HG03135 (cell line): Measurements from ENCODE around the gene MGAT5.
"Not testable (repeated sequence)": the region's sequence is repeated elsewhere in the genome, so short reads cannot be mapped to it uniquely, and the experiment has no call there.

Experiments used
- ATAC-seq: cut with Tn5 transposase; IDR thresholded peaks from one replicate; pipeline ENCODE4 v1.9.1; 2021; ENCODE audit warnings: mild to moderate bottlenecking, moderate library complexity; ENCODE audit not compliant: unreplicated experiment

MGAT5 gene

DNA sequence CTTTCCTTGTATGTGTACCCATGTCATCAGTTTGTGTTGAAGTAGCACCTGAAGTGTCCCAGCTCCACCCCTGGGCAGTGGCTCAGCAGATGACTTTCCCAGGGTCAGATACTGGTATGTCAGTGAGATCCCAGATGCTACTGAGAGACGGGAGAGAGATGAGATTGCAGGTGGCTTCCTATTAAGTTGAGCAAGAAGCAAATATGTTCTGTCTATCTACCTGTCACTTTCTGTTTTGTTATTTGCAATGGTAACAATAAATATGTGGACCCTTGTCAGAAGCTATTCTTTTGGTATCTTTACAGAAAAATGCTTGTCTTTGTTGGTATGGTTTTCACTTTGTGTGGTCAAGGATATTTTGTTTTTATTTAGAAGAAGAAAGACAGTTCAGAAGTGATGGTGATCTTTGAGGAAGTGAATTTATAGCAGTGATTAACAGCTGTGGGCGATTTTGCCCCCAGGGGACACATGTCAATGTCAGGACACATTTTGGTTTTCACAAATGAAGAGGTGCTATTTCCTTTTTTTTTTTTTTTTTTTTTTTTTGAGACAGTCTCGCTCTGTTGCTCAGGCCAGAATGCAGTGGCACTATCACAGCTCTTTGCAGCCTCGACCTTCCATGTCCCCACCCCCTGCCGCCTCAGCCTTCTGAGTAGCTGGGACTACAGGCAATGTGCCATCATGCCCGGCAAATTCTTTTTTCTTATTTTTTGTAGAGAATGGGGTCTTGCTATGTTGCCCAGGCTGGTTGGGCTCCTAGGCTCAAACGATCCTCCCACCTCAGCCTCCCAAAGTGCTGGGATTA lies 21.4 kb downstream of the MGAT5 start:
- peak; percentile 85 for ATAC-seq

DNA sequence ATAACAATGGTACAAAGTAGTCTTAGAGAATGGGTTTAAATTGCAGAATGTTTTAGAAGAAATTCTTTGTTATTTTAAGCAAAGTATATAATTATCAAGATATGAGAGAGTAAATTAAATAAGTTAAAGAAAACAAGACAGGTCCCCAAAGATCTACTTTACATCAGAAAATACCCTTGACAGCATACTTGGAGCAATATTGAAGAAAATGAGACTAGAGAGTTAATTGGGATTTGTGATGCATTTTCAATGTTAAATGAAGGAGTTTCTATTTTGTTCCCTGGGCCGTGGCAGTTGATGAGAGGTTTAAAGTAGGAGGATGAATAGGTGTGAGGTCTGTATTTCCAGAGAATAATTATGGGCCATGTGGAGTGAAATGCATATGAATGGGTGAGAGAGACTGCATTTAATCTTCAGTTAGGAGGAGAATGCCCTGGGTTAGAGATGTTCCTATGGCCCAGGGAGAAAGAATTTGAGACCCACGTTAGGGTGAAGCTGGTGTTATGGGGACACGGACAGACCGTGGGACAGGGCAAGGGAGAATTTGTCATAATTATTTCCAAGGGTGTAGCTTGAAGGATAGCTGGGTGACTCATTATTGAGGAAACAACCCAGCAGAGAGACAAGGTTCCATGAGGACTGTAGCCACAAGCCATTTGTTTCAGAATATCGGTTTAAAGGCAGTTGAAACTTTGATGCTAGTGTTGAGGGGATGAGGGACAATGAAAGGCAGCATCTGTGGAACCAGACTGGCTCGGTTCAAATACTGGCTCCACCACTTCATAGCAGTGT lies 22.7 kb downstream of the MGAT5 start:
- no peak for ATAC-seq

DNA sequence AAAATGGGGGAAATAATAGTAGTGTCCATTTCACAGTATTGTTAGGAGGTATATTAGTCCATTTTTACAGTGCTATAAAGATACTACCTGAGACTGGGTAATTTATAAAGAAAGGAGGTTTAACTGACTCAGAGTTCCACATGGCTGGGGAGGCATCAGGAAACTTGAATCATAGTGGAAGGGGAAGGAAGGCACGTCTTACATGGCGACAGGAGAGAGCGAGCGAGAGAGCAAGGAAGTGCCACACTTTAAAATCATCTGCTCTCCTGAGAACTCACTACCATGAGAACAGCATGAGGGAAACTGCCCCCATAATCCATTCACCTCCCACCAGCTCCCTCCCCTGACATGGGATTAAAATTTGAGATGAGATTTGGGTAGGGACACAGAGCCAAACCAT lies 23.4 kb downstream of the MGAT5 start:
- ATAC-seq: no peak

DNA sequence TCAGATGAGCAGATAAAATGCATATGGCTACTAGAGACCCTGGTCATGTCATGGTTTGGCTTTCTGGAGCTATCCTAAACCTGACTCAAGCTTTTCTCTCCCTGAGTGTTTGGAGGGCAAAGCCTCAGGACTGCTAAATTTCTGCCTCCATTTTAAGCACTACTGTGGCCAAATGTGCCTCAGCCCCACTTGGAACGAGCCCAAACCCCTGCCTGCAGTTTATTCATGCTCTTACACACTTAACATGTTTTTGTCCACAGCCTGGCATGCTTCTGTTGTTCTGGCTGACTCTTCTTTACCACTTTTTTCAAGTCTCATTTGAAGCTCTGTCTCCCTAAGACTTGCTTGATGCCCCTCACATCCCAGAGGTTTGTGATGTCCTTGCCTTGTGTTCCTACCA lies 24.7 kb downstream of the MGAT5 start:
- ATAC-seq: no peak

DNA sequence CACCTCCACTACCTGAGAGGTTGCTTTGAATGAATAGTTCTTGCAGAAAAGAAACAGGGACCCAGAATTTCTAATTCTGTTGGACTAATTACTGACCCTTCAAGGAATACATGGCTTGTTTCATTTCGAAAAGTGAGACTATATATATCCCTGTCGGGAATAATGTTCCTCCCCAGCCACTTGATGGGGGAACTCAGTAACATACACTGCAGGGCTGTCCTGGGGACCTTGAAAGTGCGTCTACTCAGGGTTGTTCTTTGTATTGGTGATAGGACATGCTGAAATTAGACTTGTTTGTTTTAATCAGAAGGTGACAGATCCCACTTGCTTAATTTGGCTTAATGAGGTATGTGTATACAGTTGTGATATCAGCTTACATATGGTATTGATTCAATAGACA lies 25.5 kb downstream of the MGAT5 start:
- ATAC-seq: no peak

DNA sequence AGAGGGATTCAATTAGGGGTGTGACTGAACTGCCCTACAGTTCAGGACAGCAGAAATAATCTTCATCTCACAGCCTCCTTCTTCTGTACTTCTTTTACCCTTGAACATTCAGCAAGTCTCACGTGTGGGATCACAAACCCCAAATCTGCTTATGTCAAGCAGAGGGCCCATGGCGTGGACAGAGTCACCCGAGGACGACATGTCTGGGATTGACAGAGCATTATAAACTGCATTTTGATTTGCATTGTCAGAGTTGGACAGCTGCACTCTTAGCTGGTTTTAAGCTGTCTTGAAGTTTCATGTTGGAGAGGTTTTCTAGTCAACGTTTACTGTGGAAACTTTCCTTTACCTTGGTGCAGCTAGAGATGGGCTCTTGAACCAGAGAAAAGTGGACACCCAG lies 26.4 kb downstream of the MGAT5 start:
- no peak for ATAC-seq

DNA sequence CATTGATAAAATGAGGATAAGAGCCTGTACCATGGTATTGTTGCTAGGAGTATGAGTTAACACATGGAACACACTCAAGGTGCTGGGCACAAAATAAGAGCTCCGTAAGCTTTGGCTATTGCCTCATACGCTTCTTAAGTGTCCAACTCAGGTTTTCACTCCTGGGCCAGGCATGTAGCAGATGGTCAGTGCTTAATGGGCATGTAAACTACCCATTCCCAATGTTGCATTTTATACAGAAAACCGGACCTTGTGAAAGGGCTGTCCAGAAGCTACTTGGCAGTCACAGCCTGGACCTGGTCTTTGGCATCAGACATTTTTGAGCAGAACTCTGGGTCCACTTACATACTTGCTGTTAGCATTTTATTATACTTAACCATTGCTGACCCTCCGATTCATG lies 26.9 kb downstream of the MGAT5 start:
- no peak for ATAC-seq

DNA sequence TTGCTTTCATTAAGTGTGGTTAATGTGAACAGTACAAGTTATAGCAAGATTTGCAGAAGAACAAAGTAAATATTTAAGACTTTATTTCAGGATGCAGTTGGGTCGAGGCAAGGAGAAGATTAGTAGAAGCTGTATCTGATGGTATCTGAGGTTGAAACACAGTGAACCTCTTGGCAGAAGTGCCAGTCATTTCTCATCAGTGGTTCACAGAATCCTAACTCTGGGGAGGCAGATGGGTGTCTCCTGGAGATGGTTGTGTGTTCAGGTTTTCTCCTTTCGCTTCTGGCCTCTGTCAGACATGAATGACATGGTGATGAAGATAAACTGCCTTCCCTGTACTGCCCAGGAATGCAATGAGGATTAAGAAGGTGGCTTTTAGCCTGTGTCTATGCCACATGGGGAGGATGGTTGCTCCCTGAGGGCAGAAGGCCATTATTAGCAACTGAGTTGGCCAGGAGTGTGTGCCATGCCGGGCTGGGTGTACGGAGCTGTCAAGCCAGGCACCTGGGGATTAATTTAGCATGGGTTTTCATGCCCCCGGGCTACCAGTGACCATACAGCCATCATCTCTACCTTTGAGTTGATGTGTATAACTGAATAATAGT lies 28.0 kb downstream of the MGAT5 start:
- no peak for ATAC-seq

DNA sequence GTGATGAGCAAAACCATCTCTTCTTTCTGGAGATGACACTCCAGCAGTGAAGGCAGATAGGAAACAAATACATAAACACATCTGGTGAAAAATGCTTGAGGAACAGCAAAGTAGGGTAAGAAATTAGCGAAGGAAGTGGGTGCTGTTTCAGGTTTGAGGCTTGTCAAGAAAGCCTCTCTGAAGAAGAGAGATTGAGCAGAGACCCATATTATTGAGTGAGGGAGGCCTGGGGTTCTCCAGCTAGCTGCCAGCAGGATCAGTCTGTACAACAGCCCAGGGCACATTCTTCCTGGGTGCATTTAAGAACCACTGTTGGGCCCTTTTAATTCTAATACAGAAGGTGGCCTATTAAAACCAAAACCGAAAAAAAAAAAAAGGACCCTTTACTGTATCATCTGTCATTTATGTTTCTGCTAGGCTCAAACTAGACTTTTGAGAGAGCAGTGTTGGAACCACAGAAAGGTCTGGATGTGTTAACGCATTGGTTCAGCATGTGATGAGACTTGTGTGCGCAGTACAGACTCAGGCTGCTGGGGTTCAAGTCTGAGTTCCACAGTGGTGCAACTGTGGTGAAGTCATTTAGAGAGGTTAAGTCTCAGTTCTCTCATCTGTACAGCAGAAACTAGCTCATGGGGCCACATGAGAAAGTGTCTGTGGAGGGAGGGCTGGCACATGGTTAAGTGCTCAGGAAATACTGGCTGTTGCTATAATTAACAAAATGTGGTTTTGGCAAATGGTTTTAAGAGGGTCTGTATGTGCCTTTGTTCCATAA lies 28.9 kb downstream of the MGAT5 start:
- ATAC-seq: peak; percentile 88

DNA sequence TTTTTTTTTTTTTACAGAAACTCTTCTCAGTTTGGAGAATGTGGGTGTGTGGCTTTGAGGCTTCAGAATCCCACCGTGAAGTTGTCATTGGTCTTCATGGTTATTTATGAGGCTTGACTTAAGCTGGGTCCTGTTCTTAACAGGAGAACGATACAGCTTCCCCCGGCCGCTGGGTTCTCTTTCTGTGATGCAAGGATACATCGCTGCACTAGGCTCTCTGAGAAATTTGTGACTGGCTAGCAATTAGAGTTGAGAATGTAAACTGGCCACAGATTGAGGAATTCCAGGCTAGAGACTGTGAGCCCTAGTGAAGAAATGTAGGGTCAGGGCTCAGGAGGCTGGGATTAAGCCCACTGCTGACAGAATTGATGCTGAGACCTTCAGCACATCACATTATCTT lies 29.8 kb downstream of the MGAT5 start:
- no peak for ATAC-seq

DNA sequence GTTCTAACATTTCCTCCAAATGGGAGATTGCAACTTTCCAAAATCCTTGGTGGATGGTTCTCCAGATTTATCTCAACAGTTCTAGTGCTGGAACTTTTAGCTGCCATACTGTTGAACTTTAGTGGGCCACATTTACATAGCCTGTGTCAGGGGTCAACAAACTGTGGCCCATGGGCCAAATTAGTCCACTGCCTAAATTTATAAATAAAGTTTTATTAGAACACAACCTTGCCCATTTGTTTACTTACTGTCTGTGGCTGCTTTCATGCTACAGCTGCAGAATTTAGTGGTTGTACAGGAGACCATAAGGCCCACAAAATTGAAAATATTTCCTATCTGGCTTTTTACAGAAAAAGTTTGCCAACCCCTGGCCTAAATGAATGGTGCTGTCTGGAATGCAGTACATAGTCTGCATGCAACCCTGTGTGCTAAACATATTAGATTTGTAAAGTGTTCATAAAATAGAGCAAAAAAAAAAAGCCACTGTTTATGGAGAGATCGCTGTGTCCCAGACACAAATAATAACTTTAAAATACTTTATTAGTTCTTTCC lies 30.3 kb downstream of the MGAT5 start:
- no peak for ATAC-seq

DNA sequence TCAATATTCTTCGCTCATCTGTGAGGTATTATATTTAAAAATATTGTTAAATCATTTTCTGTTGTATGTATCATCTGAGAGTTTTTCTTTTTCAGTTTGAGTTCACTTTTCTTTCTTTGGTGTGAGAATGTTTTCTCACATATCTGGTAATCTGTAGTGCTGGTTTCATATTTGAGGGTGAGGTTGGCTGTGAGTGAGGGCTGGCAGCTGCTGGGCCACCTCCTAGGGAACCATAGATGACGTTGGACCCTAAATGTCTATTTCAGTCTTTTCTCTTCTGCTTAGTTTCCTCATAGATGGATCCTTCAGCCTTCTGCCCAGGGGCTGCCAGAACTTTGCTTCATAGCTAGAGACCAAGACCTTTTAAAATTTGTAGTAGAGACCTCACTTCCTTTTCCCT lies 33.5 kb downstream of the MGAT5 start:
- ATAC-seq: peak; percentile 39

DNA sequence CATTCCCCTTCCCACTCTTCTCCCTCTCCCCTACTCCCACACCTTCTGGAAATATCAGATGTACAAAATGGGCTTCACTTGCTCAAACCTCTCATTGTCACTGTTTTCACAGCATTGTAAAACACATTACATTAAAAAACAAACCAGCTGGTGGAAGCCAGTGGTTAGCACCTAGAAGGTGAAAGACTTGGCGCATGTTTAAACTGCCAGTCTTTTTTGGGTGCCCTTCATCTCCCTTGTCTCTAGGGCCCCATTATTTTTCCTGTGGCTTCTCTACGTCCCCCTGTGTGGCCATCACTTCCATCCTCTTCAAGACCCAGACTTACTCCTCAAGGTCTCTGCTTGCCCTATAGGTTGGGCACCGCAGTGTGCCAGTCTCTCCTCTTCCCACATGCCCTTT lies 34.9 kb downstream of the MGAT5 start:
- no peak for ATAC-seq

DNA sequence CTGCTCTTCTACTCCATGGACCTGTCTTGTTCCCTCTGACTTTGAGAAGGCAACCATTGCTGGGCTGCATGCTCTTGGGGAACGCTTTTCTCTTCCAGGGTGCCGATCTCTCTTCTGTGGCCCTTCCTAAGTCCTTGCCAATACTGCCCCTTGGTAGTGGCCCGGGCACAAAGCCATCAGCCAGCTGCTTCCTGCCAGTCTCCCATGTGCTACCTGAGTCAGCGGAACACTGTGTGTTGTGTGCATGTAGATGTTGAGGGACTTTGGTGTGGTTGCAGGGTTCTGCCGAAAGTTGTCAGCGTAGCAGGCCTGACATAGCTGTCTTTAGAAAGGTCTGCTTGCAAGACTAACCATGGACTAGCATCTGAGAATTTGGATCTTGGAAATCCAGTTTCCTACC lies 35.4 kb downstream of the MGAT5 start:
- ATAC-seq: no peak

DNA sequence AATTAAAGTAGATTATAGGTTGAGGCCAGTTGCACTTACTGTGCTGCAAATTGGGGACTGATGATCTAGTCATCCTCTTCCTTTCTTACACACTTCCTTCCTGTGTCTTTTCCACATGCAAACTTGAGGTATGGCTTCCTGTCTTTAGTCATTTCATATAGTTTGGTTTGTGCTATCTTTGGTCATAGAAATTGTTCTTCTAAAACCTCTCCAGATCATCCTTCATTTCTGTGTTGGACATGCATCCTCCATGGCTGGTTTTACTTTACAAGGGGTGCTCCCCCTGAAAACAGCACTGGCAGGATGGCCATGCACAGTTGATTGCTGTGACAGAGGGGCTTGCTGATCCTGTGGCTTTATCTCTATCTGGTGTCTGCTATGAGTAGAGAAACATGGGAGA lies 36.5 kb downstream of the MGAT5 start:
- ATAC-seq: no peak

DNA sequence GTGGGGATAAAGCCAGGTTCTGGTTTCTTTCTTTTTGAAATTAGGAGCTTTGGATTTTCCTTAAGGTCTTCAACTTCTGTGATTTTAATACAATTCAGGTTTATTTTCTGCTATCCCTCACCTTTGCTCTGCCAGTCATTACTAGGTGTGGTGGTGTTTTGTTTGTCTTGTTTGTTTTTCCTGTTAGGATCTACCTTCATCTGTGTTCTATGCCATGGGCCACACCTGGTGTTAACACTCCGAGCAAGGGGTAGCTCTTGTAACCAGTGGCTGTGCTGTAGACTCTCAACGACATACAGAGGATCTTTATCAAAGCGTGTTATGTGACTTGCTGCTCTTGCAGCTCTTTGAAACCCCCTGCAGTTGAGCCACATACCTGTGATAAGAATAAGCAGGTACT lies 38.6 kb downstream of the MGAT5 start:
- ATAC-seq: no peak

DNA sequence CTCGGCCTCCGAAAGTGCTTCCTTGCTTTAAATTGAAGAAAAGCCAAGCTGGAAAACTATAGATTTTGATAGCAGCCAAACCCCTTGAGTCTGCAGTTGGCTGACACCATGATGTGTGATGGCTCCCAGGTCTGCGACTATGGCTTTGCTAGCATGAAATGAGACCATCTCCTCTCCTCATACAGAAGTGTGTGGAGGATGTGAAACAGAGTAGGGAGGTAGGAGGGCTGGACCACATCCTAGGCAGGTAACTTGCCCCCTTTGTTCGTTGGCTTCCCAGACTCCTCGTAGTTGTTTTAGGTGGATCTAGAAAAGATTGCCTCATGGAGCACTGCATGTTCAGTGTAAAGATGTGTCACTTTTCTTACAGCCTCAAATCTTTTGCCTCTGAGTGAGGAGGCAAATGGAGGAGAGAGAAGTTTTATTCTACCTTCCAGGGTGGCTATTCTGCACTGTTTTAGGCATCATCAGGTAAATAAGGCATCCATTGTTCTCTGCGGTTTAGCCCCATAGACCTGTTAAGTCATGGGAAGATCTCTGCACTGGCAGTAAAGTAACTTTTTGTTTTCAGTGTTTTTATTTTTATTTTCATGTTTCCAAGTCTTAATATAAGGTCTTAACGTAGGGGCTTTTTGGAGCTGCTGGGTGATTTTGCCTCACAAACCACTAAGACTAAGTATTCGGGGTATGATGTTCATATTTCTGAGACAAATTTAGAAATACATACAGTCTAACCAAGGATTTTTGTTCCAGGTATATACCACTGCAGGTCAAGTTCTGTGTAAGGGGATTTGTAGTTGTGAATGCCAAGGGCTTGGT lies 40.1 kb downstream of the MGAT5 start:
- ATAC-seq: no peak

DNA sequence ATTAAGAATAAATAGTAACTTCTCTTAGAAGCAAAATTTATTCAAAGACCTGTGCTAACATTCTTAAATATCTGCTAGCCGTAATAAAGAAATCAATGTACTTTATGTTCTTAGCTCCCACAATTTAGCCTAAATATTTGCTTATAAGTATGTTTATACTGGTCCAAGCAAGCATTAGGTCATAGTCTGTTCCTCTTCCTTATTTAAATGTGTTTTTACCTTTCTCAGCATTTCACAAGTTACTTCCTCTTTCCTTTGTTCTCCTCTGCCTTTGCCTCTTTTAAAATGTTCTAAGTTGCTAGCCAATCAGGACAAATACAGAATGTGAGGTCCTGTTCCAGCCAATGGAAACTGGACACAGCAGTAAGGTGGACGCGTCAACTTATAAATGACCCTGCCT lies 40.7 kb downstream of the MGAT5 start:
- not testable (repeated sequence) for ATAC-seq

DNA sequence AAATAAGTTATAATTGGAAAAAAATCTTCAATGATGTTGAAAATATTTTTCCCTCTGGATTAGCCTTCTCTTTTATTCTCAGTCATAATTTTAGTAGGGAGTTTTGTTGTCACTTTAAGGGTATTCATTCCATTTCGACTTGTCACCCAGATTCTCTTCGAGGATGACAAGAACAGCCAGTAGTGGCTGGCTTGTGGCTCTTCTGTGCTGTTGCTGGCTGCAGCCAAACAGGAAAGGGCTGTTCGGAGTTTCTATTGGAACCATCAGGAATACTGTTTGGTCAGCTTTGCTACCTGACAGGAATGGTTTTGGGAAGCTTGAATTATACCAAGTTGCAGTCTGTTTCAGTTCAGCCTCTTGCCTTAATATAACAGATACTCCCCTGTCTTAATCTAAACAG lies 41.6 kb downstream of the MGAT5 start:
- no peak for ATAC-seq

DNA sequence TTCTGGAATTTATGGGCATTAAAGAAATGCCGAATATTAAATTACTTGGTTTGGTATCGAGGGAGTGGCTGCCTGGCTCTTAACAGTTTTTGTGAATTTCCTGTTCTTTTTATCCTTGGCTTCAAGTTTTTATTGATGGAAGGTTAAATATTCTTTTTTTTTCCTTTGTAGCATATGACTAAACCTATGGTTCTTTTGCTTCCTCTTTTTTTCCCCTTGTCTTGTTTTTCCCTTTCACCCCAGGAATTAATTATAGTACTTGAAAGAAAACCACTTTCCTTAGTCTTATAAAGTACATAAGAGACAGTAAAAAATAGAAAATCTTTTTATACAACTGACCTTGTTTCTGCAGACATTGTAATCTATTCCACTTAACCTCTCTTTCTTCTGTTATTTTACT lies 42.4 kb downstream of the MGAT5 start:
- no peak for ATAC-seq
